Lower leg skin (tissue), 3 donors: Measurements from ENCODE around the gene ODF2.
"Not testable (repeated sequence)": the region's sequence is repeated elsewhere in the genome, so short reads cannot be mapped to it uniquely, and the experiment has no call there.

ENCODE experiments used
- POLR2A ChIP-seq, 2 donors: fragments of 450-650 bp; IDR thresholded peaks; one replicate each; pipeline ENCODE4 v1.6.1; 2016 to 2017; ENCODE audit warnings: antibody characterized with exemption in 2 of 2, mild to moderate bottlenecking in 1 of 2, moderate library complexity in 1 of 2
- TF ChIP-seq, protein P1 (sequence below), 3 donors: fragments of 450-650 bp; IDR thresholded peaks; one replicate each; pipeline ENCODE4 v1.5.1; 2016; ENCODE audit warnings: antibody characterized with exemption in 3 of 3, mild to moderate bottlenecking in 3 of 3, moderate library complexity in 2 of 3

- TF ChIP-seq, protein P1, sequence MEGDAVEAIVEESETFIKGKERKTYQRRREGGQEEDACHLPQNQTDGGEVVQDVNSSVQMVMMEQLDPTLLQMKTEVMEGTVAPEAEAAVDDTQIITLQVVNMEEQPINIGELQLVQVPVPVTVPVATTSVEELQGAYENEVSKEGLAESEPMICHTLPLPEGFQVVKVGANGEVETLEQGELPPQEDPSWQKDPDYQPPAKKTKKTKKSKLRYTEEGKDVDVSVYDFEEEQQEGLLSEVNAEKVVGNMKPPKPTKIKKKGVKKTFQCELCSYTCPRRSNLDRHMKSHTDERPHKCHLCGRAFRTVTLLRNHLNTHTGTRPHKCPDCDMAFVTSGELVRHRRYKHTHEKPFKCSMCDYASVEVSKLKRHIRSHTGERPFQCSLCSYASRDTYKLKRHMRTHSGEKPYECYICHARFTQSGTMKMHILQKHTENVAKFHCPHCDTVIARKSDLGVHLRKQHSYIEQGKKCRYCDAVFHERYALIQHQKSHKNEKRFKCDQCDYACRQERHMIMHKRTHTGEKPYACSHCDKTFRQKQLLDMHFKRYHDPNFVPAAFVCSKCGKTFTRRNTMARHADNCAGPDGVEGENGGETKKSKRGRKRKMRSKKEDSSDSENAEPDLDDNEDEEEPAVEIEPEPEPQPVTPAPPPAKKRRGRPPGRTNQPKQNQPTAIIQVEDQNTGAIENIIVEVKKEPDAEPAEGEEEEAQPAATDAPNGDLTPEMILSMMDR (IDR thresholded peaks at IDR 0.05), result not testable (repeated sequence)
- not testable (repeated sequence) for TF ChIP-seq POLR2A (IDR thresholded peaks at IDR 0.05)
These were observed 33.6 kb upstream of the ODF2 start for GRCh38 chr9:128422022-128422782.
